Measurements from ENCODE around the gene TSHZ3.
A peak's percentile ranks its signal among the peaks of the same experiment; 100 is the strongest.

TSHZ3 gene

DNA sequence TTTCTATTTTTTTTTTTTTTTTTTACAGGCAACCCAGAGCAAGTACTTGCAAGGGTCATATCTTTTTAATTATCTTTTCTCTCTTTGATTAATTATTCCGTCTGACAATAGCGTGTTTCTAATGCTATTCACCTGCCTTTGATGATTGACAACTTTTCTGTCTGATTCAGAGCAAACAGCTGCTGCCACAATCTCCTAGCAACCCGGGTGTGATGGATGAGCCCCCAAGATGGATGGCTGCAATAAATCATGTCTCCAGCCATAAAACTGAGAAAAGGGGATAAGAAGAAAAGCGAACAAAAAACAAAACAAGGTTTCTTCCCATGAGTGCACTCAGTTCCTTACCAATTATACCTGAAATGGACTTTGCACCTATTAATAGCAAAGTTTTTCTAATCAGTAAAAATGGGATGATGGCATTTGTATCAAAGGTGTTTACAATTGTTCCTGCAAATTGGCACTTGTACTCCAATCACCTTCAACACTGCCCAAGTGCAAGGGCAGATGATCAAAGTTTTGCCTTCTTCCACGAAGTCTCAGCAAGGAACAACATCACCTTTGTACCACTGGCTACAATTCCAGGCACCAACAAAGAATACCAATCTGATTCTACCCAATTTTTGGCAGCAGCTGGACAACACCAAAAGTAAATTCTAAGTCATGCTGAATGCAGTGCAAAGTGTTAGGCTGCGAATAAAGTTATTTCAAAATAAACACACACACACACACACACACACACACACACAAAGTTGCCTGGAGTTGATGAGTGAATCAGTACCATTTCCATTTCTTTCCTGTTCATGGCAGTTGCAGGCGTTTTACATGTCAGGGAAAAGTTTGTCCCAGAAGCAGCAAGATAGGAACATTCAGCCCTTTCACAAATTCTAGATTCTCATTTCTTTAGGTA, 12.0 kb downstream of the TSHZ3 start:
- DNase-seq: peak; percentile 3

GRCh38 chr19:31335716-31336115, 13.5 kb downstream of the TSHZ3 start:
- peak; percentile 9 for DNase-seq

- peak; percentile 6 for DNase-seq
Measured at GRCh38 chr19:31334849-31335624, 14.2 kb downstream of the TSHZ3 start.

GRCh38 chr19:31334101-31334848, 15.0 kb downstream of the TSHZ3 start:
- peak; percentile 6 for DNase-seq

GRCh38 chr19:31332096-31332495, 17.1 kb downstream of the TSHZ3 start:
- DNase-seq: peak; percentile 7

DNA sequence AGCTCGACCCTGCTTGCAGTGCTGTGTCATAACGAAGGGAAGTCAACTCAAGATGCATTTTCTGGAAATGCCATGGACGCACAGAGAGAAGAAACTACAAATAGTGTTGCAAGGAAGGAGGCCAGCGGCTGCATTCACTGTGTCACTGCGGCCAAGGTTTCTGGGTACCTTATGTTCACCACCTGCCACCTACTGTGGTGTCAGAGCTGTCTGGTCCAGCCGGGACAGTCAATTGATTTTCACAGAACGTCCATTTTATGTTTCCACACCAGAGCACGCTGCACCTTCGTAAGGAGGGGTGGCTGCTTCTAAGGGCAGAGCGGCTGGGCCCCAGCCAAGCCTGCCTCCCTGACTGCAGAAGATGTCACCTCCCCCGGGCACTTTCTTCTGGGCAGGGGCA, 17.7 kb downstream of the TSHZ3 start:
- no peak for DNase-seq

GRCh38 chr19:31330761-31331160, 18.5 kb downstream of the TSHZ3 start:
- DNase-seq: no peak

DNA sequence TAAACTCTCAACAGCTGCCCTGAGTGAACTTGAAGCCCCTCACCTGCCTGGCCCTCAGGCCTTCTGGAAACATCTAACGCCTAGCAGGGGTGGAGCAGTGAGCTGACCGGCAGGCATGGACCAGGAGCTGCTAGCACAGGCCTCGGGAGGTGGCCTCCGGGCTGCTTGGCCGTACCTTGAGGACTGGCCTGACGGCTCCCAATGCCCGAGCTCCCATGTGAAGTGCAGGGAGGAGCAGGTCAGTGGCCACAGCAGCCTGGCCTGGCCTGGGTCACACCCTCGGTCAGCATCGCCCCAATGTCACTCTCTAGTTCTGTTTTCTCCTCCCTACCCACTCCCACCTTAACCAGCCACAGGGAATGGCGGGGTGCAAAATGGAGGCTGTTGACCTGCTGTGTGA, 19.0 kb downstream of the TSHZ3 start:
- DNase-seq: no peak

DNA sequence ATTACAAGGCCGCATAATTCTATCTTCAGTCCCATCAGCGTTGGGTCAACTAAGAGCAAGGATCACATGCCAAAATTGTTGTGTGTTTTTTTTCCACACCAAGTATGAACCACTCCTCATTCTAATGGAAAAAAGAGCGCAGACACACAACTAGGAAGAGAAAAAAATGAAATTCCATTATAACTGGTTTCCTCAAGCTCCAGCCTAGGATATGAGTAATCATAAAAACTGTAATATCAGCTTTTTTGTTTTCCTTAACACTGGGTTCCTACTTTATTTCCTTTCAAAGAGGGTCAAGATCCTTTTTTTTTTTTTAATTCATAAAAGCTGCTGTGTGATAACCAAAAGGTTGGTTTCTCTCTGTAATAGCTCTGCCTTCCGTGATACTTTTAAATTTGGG, 19.4 kb downstream of the TSHZ3 start:
- no peak for DNase-seq

DNA sequence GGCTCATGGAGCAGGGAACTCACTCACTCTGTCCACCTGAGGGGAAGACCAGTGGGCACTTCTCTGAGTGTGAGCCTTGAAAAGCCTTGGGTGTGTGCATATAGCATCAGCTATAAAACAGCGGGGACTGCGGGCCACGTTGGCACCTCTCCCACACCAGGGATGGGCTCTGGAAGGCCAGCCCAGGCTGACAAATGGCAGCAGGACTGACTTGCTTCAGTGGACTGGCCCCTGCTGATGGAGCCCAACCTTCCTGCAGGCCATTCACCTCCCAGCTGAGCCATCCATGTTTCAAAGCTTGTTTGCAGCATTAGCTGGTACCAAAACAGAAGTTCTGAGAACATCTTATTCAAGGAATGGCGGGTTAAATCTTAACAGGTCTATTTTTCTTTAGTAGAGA, 21.0 kb downstream of the TSHZ3 start:
- no peak for DNase-seq

GRCh38 chr19:31326329-31327028, 22.8 kb downstream of the TSHZ3 start:
- no peak for DNase-seq

GRCh38 chr19:31325342-31325741, 23.9 kb downstream of the TSHZ3 start:
- no peak for DNase-seq

DNA sequence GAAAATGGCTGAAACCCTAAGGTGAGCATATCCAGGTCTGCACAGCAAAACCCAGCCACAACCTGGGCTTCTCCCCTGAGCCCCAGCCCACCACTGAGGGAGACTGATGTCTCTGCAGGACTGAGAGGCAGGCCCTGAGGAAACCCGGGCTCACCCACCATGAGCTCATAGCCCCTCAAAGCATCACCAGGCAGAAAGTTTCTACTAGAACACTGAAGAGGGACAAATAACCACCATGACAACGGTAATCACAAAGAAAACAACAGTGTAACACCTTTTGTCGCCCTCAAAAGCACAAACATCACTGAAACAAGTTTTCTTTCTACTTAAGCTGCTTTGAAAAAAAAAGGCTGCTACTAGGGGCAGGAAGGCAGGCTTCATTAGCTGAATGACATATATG, 29.8 kb downstream of the TSHZ3 start:
- no peak for DNase-seq

DNA sequence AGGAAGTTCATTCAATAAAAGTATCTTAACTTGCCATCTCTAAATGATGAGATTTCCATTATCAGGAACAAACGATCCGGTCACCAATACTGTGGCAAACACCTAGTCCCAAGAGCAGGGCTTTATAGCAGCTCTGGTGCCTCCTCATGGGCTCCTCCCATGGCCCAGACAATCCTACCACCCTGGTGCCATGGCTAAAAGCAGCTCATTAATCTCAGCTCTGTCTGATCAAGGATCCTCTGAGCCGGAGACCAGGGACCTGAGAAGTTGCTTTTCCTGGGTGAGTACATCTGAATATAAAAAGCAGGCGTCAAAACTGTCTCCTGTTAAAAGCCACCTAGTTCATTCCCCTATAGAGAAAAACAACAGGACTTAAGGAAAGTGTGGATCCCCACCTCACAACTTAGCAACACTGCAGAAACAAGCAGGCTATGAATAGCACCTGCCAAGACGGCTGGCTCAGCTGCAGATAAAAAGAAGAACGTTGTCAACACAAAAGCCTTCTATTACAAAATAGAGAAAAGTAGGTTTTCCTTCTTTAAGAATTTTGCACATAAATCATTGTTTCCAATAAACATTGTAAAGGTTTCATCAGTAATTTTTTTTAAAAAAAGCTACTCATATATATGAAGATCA, 30.3 kb downstream of the TSHZ3 start:
- no peak for DNase-seq

- DNase-seq: peak; percentile 56
Measured at GRCh38 chr19:31317570-31317969, 31.7 kb downstream of the TSHZ3 start.

DNA sequence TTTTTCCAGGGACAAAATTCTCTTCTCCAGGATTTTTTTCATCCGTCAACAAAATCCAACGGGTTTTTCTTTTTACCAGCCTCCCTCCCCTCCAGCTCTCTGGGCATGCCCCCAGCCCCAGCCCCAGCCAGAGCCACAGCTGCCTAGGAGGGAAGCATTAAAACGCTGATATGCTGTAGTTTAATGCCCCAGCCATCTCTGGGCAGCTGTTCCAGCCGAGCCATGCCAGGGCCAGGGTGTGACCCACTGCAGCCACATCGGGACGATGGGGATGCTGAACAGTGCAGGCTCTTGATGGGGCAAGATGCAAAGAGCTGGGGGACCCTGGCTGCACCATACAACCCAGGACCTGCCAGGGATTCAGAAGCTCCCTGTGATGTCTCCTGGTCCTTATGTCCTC, 32.1 kb downstream of the TSHZ3 start:
- peak; percentile 70 for DNase-seq

- peak; percentile 51 for DNase-seq
Measured at GRCh38 chr19:31316201-31316951, 32.9 kb downstream of the TSHZ3 start.

DNA sequence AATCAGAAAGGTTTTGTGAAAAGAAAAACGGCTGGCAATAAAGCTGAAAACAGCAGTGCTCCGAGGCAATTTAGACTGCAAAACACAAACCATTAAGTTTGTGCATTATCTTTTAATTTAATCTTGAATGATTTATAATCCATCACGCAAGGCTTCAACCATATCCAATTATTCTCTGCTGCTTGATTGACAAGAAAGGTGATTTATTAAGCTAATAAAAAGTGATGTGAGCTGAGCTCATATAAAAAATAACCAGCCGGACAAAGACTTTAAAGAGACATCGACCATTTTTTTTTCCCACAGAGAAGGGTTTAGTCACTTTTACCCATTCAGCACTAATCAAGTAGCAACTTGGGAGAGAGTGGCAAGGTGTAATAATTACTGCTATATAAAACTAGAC, 33.6 kb downstream of the TSHZ3 start:
- no peak for DNase-seq

DNA sequence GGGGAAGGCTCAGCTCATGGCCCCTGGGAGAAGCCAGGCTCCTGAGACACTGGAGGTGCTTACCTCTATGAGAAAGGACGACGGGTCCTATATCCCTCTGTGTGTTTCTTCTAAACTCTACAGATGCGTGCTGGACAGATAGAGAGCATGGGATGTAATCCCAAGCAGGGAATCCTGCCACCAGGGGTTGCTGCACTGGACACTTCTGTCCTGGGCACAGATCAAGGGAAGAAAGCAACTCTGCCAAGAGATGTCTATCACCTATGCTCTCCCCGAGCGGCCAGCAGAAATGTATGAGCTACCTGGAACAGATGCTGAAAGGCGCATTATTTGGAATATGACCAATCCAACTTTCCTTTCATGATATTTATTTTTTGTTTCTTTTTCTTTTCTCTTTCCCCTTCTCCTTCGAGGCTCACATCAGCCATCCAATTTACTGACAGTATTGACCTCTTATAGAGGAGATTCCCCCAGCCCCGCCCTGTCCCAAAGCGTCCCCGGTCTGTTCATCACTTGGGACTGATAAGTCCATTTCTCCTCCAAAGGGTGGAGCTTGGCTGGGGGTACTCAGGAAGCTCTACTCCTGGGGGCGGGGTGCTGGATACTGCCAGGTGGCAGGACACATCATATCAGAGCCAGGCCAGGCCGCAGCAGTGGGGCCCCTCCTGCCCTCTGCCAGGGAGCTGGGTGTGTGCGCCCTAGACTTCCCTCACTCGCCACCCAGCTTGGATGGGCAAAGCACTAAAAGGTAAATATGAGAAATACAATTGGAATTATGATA, 34.2 kb downstream of the TSHZ3 start:
- peak; percentile 29 for DNase-seq

DNA sequence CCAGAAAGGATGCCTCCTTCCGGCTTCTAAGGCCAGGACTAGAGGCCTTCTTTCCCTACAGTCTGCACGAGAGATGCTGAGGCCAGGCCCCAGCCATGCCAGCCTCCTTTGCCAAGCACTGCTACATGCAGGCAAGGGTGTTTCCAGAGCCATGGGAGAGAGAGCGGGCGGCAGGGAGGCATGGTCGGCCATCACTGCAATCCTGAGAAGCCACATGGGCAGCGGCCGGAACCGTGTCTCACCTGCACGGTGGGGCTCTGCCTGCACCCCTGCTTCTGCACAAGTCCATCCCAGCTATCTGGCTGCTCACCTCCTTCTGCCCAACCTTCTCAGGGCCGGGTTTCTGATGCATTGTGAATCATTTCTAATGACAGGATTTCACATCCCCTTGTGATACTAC, 35.1 kb downstream of the TSHZ3 start:
- no peak for DNase-seq

All from right hindlimb (tissue), 1 donor.